Transverse colon (tissue), 4 donors: ENCODE data around the gene ZBTB34. TPM values are rescaled to one million over a fixed set of nuclear protein-coding genes. Genes with fewer than 3 reads are reported as not detected.

ENCODE experiments used
- DNase-seq: peaks from one replicate; pipeline ENCODE4 v3.0.0-alpha.2; 2019
- H3K27ac ChIP-seq, 4 donors: fragments of 200-600 bp; sonication (generic); 2 replicates each; pipeline ENCODE4 v1.5.1; 2016 to 2018; ENCODE audit warnings: inconsistent platforms in 4 of 4
- H3K27me3 ChIP-seq: fragments of 200-600 bp; sonication (generic); 2 replicates; pipeline ENCODE4 v1.5.1; 2017; ENCODE audit warnings: inconsistent platforms
- H3K36me3 ChIP-seq, 4 donors: fragments of 200-600 bp; sonication (generic); 2 replicates each; pipeline ENCODE4 v1.5.1; 2017 to 2019; ENCODE audit warnings: inconsistent platforms in 4 of 4
- H3K4me1 ChIP-seq, 4 donors: fragments of 200-600 bp; sonication (generic); 2 replicates each; pipeline ENCODE4 v1.5.1; 2017 to 2020; ENCODE audit warnings: inconsistent platforms in 4 of 4
- H3K4me3 ChIP-seq, 4 donors: fragments of 200-600 bp; sonication (generic); 1 replicate in 1 of 4; 2 replicates in 3 of 4; pipeline versions ENCODE4 v1.5.1 to v1.6.1; 2017 to 2019; ENCODE audit warnings: inconsistent platforms in 4 of 4
- H3K9me3 ChIP-seq, 2 donors: fragments of 200-600 bp; sonication (generic); 2 replicates each; pipeline ENCODE4 v1.5.1; 2017 to 2019; ENCODE audit warnings: inconsistent platforms in 2 of 2
- EP300 ChIP-seq: sonication (generic); formaldehyde crosslinking; IDR thresholded peaks from one replicate; pipeline ENCODE4 v1.6.1; 2017; ENCODE audit warnings: antibody characterized with exemption, low read depth
- POLR2A ChIP-seq: fragments of 450-650 bp; IDR thresholded peaks from one replicate; pipeline ENCODE4 v1.6.1; 2016; ENCODE audit warnings: antibody characterized with exemption, mild to moderate bottlenecking, moderate library complexity
- POLR2AphosphoS5 ChIP-seq, 3 donors: sonication (generic); formaldehyde crosslinking; IDR thresholded peaks; one replicate each; pipeline ENCODE4 v1.6.1; 2016; ENCODE audit warnings: antibody characterized with exemption in 3 of 3
- whole genome bisulfite sequencing, 2 donors: methylation state at CpG; one replicate each; pipeline ENCODE4 v1.1.5; 2018; ENCODE audit warnings: low coverage in 1 of 2; 5-methylcytosine and 5-hydroxymethylcytosine counted together
- in situ Hi-C, 4 donors: fragments of 200-750 bp; cut with MboI; loops; one replicate each; pipeline versions ENCODE4 v1.15.0 to v1.15.1; 2017; ENCODE audit warnings: low sequenced_read_pairs in 3 of 4, low pct_ligation_motif_present in 1 of 4, low pct_unique_long_range_greater_than_20kb in 1 of 4
- intact Hi-C: fragments of 100-400 bp; cut with DNase I; formaldehyde crosslinking; loops from one replicate; pipeline ENCODE4 v1.15.1; 2023; ENCODE audit warnings: low total_unique reads
- total RNA-seq, 4 donors: library from RNA; depleted of rRNA; stranded (reverse); fragments of >200 nt; gene quantifications; one replicate each; pipeline ENCODE4 v1.1.0, GENCODE V29; 2016
- TF ChIP-seq, protein P1 (sequence below), 5 experiments: fragments of 200-600 bp in 3 of 5; fragments of 450-650 bp in 2 of 5; sonication (generic) in 3 of 5; IDR thresholded peaks; 1 replicate in 2 of 5; 2 replicates in 3 of 5; pipeline ENCODE4 v1.5.1; 2016 to 2017; ENCODE audit warnings: antibody characterized with exemption in 5 of 5, inconsistent platforms in 3 of 5, mild to moderate bottlenecking in 2 of 5, moderate library complexity in 1 of 5

Gene ZBTB34
- total RNA-seq, 4 donors from 2014 or later = 6.0 to 14.9 (median 10.3) TPM

GRCh38 chr9:126856326-126856877 lies 4.0 kb upstream of the ZBTB34 start:
- no peaks in the 10 kb centered on the region for H3K9me3 ChIP-seq
- H3K4me3 ChIP-seq = no peak overlapping the region
- DNase-seq = no peak
- peaks cover 16% of the 10 kb centered on the region for H3K27me3 ChIP-seq
- TF ChIP-seq, protein P1, sequence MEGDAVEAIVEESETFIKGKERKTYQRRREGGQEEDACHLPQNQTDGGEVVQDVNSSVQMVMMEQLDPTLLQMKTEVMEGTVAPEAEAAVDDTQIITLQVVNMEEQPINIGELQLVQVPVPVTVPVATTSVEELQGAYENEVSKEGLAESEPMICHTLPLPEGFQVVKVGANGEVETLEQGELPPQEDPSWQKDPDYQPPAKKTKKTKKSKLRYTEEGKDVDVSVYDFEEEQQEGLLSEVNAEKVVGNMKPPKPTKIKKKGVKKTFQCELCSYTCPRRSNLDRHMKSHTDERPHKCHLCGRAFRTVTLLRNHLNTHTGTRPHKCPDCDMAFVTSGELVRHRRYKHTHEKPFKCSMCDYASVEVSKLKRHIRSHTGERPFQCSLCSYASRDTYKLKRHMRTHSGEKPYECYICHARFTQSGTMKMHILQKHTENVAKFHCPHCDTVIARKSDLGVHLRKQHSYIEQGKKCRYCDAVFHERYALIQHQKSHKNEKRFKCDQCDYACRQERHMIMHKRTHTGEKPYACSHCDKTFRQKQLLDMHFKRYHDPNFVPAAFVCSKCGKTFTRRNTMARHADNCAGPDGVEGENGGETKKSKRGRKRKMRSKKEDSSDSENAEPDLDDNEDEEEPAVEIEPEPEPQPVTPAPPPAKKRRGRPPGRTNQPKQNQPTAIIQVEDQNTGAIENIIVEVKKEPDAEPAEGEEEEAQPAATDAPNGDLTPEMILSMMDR (IDR thresholded peaks at IDR 0.05) = no peak
- TF ChIP-seq EP300 = no peak
- in situ Hi-C loops = no loop called here
- 86 to 100% methylated on average over 1 to 6 of the region's 6 CpGs for WGBS, 2 donors
- H3K4me1 ChIP-seq = peaks cover 0 to 9% (median 8%) of the 10 kb centered on the region in 4 donors
- intact Hi-C loops = no loop called here
- no peak overlapping the region for H3K27ac ChIP-seq
- no peaks in the 10 kb centered on the region for H3K36me3 ChIP-seq

DNA sequence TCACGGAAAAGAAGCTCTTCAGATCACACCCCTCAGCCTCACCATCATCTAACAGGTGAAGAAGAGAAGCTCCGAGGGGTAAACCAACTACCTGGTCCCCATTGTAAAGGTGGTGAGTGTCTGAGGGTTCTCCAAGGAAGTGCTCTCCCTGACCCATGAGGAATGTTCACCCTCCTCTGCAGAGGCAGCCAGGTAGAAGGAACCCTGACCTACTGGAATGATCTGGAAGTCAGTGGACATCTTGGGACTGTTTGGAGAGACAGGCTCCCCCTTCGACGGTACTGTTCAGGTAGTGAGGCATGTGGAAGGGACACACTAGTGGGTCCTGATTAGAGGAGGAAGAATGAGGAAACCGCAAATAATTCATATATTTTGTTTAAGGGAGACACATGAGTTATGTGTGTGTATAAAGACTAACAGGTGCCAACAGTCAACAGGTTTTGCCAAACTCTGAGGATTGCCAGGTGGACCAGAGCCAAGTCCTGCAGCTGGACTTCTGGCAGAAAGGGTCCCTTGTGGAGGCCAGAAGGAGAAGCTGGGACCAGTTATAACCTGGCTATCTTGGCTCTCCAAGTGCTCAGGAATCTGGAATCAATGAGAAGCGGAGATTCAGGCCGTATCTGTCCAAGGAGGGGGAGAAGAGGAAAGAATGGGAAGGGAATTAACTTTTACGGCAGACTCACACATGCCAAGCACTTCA lies 3.0 kb upstream of the ZBTB34 start:
- no peak overlapping the region for H3K27ac ChIP-seq
- no peaks in the 10 kb centered on the region for H3K9me3 ChIP-seq
- TF ChIP-seq EP300 (no peak), POLR2AphosphoS5 (IDR thresholded peaks at IDR 0.05) (no peak), POLR2A (no peak)
- TF ChIP-seq, protein P1 (IDR thresholded peaks at IDR 0.05) = no peak
- in situ Hi-C loops = no loop called here
- whole genome bisulfite sequencing, 2 donors = 46 to 80% methylated on average over 1 to 8 of the region's 8 CpGs
- peaks cover 9 to 19% (median 18%) of the 10 kb centered on the region in 4 donors for H3K4me1 ChIP-seq
- intact Hi-C loops = no loop called here
- peaks cover 5% of the 10 kb centered on the region for H3K27me3 ChIP-seq
- no peak overlapping the region for H3K4me3 ChIP-seq
- DNase-seq = no peak
- H3K36me3 ChIP-seq = no peaks in the 10 kb centered on the region

DNA sequence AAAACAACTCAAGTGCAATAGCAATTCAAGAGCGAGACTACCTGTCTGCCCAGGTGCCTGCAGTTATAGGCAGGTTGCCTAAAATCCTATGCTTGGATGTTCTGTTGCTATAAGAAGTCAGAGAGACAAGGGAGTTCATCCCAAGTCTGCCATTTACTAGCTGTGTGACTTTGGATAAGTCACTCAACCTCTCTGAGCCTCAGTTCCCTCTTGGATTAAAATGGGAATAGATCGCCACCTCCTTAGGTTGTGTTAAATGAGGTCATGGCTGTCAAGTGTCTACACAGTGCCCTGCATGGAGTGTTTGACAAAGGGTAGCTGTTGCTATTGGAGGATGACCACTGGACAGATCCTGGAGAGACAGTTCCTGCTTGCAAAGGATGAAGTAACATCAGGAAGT lies 1.3 kb upstream of the ZBTB34 start:
- H3K9me3 ChIP-seq = no peaks in the 10 kb centered on the region
- WGBS, 2 donors = 98 to 100% methylated on average over 1 to 2 of the region's 2 CpGs
- H3K27ac ChIP-seq = no peak overlapping the region
- DNase-seq = no peak
- intact Hi-C loops (no loop called here), in situ Hi-C loops (no loop called here)
- H3K4me3 ChIP-seq = no peak overlapping the region
- peaks cover 16 to 30% (median 29%) of the 10 kb centered on the region in 4 donors for H3K4me1 ChIP-seq
- no peaks in the 10 kb centered on the region for H3K36me3 ChIP-seq
- no peaks in the 10 kb centered on the region for H3K27me3 ChIP-seq
- TF ChIP-seq POLR2A (no peak), POLR2AphosphoS5 (IDR thresholded peaks at IDR 0.05) (no peak), EP300 (no peak)
- TF ChIP-seq, protein P1 (IDR thresholded peaks at IDR 0.05) = no peak

DNA sequence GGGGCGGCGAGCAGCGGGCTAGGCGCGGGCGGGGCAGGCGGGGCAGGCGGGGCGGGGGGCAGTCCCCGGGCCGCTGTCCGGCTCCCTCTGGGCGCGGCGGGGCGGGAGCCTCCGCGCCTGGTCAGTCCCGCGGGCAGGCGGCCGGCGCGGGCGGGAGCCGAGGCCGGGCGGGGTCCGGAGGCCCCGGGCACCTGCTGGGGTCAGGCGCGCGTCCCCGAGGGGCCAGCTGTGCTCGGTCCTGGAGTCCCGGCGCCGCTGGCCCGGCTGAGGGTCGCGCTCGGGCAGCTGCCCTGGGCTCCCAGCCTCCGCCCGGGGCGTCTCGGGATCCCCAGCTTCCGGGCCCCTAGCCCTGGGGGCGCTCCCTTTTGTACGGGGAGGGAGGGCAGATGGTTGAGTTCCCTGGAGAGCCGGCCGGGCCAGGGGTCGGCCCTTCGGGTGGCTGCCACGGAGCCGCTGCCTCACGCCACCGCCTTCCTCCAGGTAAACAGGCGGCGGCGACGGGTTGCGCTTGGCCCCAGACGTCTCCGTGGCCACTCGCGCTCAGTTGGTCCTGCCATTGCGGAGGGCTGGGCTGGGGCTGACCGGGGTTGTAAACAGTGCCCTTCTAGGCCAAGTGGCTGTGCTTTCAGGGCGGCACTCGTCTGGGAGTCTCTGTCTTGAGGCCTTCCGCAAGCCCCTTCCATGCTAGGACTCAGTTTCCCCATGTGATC lies 473 bp downstream of the ZBTB34 start:
- DNase-seq = peak; percentile 57
- Histone ChIP-seq H3K9me3 (no peaks in the 10 kb centered on the region), H3K36me3 (no peaks in the 10 kb centered on the region), H3K27ac (peak overlapping the region; percentile 90 to 96 (median 93)), H3K4me3 (peak overlapping the region; percentile 68 to 95 (median 87)), H3K27me3 (no peaks in the 10 kb centered on the region), H3K4me1 (peaks cover 16 to 30% (median 29%) of the 10 kb centered on the region in 4 donors)
- intact Hi-C loops (no loop called here), in situ Hi-C loops (no loop called here)
- TF ChIP-seq, protein P1 (IDR thresholded peaks at IDR 0.05) = no peak
- TF ChIP-seq EP300 (no peak), POLR2AphosphoS5 (IDR thresholded peaks at IDR 0.05) (no peak), POLR2A (no peak)
- 0 to 1% methylated on average over 2 to 40 of the region's 71 CpGs for WGBS, 2 donors
